Central memory CD4-positive, alpha-beta T cell (primary cell): ENCODE results near the gene DNASE1L1.

Source experiments
- DNase-seq: peaks from one replicate; pipeline ENCODE4 v3.0.0; 2022

DNASE1L1 gene

DNA sequence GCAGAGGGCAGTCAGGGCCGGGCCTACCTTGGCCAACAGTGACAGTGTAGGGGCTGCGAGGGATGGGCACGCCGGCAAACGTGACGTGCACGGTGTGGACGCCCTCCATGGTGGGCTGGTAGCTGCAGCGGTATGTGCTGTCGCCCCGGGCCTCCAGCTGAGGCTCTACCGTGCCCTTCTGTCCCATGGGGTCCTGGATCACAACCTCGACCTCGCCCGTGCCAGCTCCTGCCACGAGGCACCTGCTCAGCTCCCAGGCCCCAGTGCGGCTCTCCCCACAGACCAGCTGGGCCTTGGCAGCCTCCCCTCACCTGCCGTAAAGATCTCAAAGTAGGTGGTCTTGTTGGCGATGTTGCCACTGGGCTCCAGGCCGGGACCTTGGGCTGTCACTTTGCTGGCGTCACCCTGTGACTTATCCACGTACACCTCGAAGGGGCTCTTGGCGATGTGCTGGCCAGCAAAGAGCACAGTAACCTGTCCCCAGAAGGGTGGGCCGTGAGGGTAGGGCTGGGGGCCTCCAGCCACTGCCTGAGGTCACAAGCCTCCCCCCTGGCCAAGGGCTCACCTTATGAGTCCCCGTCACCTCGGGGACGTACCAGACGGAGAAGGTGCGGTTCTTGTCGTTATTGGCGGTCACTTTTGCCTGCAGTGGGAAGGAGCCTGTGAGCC lies 42.9 kb downstream of the DNASE1L1 start:
- DNase-seq: no peak

DNA sequence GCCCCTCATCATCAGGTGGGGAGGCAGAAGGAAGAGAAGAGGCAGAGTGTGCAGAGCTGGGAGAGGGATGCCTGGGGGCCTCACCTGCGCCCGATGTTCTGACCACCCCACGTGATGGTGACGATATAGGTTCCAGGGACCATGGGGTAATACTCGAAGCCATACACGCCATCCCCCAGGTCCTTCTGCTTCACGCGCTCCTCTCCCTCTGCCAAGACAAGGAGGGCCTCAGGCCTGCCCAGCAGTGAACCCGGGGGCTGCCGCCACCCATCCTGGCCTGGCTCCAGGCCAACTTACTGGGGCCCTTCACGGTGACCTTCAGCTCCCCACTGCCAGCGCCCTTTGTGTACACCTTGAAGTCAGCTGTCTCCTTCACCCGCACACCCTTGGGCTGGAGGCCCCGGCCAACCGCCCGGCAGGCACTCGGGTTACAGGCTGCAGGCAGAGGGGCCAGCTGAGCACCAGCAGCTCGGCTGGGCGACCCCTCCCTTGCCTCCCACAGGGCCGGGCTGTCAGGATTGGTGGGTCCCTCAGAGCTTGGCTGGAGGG lies 43.9 kb downstream of the DNASE1L1 start:
- DNase-seq: no peak

DNA sequence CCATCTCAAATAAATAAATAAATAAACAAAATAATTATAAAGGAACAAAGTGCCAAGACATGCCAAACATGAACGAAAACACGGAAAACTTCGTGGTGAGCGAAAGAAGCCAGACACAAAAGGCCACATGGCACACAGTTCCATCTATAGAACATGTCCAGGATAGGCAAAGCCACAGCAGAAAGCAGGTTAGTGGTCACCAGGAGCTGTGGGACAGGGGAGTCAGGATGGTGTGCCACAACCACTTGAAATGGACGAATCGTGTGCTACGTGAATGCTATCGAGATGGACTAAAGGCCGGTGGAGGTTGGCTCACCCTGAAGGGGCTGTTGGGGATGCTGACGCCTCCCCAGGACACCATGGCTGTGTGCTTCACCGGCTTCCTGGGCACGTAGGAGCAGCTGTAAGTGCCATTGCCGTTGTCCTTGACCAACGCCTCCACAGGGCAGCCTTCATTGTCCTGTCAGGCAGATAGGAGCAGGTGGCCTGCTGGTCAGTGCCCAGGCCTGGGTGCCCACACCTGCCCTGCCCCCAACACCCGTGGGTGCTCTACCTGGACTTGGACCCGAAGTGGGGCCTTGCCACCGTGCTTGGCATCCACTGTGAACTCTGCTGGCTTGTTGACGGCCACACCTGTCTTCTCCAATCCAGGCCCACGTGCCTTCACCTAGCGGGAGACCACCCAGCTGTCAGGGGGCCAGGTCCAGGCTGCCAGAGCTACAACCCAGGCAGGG lies 45.2 kb downstream of the DNASE1L1 start:
- no peak for DNase-seq

DNA sequence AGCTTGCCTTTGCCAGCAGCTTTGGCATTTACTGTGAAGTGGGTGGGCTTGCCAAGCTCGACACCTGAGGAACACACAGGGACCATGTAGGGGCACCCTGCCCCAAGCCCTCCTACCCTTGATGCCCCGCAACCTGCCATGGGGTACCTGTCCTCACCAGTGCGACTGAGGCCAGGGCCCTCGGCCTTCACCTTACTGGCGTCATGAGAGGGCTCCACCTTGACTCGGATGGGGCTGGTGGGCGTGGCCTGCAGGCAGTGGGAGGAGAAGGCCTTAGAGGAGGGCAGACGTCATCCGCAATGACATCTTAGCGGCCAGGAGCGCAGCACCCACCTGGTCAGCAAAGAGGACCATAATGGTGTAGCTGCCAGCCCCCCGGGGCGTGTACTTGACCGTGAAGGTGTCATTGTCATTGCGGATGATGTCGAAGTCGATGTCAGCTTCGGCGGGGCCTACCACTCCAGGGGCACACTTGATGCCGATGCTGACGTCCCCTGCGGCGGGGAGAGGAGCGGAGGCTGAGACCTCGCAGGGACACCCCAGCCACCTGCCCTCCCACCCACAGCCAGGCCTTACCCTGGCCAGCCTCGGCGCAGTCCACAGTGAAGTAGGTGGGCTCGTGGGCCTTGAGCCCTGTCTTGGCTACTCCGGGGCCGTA lies 46.8 kb downstream of the DNASE1L1 start:
- no peak for DNase-seq

DNA sequence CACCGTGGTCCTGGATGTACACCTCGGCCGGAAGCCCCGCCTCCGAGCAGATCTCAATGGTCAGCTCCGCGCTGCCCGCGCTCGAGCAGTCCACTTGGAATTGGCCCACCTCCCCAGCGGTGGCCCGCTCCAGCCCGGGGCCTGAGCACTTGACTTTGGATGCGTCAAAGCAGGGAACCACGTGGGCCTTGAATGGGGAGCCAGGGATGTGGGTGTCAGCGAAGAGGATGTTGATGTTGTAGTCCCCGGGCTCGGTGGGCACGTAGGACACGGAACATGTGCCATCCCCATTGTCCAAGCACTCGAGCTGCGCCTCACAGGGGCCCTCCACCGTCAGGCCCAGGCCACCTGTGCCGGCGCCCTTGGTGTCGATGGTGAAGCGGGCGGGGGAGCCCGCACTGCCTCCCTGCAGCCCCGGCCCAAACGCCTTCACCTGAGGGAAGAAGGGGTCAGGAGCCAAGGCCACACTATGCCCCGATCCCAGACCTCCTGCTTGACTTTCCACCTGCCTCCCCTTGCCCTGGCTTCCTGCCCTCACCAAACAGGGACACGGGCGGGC lies 48.8 kb downstream of the DNASE1L1 start:
- DNase-seq: no peak

DNA sequence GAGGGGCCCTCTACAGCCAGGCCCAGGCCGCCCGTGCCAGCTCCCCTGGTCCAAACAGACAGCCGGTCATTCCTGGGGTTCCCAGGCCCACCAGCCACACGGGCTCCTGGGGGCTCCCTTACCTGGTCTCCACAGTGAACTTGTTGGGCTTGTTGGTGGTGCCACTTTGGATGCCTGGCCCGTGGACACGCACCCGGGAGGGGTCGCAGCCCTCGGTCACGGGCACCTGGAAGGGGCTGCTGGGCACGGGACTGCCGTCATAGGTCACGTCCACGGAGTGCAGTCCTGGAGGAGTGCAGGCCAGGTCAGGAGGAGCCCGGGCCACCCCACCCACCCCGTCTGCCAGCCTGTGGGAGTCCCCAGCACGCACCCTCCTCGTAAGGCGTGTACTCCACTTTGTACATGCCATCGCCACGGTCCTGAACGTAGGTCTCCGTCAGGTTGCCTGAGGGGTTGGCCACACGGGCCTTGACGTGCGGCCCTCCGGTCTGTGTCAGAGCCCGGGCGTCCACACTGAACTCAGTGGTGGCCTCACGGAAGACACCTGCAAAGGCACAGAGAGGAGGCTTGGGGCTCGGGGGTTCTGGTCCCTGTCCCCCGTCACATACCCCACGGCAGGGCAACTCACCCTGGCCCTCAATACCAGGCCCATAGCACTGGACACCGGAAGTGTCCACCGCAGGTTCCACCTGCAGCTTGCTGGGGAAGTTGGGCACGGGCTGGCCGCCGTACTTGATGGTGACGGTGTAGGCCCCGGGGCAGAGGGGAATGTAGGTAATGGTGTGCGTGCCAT lies 49.5 kb downstream of the DNASE1L1 start:
- DNase-seq: no peak

DNA sequence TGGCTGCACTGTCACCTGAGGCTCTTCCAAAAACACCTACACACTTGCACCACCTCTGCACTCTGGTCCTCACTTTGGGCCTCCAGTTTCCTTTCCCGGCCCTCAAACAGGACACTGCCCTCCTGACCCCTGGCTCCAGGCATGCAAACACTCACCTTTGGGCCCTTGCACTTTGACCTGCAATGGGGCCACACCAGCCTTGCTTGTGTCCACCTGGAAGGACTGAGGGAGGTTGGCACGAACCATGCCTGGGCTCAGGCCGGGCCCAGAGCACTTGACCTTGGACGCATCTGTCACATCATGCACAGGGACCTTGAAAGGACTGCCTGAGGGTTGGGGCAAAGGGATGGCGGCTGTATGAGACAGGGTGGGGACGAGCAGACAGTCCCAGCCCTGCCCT lies 50.2 kb downstream of the DNASE1L1 start:
- DNase-seq: no peak

DNA sequence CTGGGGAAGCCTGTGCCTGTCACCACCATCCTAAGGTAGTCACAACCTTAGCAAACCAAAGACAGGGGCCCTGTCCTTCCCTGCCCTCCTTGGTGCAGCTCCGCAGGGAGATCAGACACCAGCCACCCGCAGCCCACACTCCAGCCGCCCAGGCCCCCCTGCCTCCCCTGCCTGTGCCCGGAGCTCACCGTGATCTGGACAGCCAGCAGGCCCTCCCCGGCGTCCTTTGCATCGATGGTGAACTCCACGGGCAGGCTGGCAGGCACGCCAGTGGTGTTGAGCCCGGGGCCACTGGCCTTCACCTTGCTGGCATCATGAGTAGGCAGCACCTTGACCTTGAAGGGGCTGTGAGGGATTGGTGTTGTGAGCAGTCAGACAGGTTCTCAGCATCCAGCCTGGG lies 51.0 kb downstream of the DNASE1L1 start:
- no peak for DNase-seq

DNA sequence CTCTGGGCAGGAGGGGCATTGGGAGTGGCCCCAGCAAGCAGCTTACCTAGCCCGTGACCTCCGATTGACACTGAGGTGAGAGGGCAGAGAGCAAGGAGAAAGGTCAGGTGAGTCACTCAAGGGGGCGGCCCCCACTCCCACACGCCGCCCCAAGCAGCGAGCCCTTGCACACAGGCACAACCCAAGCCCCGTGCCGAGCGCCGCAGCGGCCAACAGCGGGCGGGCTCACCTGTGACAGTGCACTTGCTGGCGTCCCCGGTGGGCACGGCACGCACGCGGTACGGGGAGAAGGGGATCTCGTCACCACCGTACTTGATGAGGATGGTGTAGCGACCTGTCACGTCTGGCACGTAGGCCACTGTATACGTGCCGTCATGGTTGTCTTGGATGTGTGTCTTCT lies 51.8 kb downstream of the DNASE1L1 start:
- DNase-seq: no peak

DNA sequence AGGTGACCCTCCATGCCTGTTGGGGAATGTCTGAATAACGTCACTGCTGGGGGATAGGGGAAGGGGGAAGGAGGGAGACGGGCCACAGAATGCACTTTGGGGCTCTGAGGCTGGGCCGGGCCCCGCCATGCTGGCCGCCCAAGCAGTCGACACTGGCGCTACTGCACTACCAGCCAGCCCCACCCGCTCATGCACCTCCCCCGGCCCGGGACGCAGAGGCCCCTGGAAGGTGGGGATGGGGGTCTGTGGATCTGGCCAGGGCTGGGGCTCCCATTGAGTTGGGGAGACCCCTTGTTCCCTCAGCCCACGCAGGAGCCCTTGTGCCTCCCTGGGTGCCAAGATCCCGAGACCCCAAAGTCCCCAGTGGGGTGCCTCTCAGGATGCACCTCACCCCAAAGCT lies 52.5 kb downstream of the DNASE1L1 start:
- no peak for DNase-seq

DNA sequence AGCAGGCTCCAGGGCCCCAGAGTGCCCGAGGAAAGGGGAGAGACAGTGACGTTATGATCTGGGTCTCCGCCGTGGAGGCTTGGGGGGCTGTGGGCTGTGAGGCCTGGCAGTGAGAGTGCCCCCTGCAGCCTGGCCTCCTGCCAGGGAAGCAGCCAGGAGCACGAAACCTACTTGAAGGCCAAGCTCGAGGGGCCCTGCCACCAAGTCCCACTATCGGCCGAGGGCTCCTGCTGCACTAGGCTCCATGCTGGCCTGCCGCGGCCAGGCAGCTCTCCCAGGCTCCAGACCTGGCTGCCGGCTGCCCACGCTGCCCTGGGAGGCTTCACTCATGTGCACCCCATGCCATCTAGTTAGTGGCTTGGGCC lies 53.3 kb downstream of the DNASE1L1 start:
- no peak for DNase-seq

DNA sequence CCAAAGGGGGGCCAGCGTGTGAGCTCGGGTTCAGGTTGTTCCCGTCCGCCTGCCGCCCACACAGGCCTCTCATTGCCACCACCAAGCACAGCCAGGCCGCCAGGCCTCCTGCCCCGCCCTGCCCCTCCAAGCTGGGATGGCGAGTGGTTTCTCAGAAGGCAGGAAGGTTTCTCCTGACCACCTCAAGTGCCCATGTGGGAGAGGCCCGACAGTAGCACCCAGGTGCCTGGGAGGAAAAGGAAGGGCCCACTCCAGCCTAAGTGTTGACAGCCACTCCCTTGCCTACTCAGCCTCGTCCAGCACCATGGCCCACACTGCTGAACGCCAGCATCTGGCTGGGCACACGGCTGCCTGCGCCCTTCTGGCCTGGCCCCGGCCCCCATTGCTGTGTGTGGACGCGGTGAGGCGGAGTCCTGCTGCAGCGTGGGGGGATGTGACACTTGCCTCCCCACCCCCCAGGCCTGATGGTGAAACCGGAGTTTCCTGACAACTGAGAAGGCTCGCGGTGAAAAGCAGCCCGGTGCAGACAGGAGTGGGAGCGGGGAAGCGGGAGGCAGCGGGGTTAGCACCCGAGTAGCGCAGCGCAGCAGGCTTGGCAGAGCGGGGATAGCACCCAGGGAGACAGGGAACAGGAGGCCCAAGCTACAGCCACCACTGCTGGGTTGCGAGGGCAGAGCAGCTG lies 53.8 kb downstream of the DNASE1L1 start:
- no peak for DNase-seq

DNA sequence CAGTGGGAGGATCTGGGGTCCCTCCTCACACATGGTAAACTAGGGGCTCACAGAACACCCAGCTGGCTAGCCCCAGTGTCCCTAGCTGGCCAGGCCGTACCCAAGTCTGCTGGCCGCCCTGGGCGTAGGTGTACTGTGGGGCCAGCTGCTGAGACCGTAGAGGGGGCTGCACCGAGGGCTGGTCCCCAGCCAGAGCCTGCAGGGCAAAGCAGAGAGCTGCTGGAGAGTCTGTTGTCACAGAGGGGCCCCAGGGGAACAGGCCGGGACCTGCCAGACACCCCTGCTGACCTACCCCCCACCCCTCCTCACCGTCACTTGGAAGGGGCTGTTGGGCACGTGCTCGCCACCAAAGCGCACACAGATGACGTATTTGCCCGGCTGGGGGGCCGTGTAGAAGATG lies 54.5 kb downstream of the DNASE1L1 start:
- DNase-seq: no peak

DNA sequence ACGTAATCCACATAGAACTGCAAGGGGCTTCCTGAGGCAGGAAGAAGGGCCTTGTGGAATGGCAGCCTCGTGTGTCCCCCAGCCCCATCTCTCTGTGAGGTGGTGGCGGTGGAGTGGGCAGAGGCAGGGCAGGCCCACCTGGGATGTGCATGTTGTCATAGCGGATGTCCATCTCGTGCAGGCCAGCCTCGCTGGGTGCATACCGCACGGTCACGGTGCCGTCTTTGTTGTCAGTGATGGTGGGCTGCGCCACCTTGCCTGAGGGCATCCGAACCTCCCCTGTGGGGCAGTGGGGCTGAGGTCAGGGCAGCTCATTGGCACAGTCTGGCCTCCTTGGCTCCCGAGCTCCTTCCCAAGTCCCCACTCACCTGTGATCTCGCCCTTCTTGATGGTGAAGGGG lies 55.0 kb downstream of the DNASE1L1 start:
- no peak for DNase-seq

DNA sequence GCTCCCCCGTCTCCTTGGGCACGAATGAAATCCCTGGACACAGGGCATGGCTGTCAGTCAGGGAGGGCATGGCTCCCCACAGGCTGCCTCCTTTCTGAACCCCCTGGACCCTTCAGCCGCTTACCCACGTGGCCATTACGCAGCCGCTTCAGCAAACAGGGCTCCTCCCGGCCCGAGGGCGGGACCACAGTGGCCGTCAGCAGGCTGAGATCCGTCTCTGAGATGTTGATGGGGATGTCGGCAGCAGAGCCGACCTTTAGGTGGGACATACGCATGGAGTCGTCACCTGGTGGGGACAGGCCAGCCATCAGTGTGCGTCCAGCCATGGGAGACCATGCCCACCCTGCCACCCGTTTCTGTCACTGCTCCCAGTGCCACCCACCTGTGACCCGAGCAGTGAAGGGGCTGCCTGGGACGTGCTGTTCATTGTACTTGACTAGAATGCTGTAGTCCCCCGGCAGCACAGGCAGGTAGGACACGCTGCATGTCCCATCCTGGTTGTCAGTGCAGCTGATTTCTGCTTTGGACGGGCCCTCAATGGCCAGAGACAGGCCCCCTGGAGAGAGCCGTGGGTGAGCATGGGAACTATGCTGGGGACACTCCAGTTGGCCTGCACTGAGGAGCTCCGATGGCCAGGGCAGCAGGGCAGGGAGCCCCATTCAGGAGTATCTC lies 55.7 kb downstream of the DNASE1L1 start:
- DNase-seq: no peak

DNA sequence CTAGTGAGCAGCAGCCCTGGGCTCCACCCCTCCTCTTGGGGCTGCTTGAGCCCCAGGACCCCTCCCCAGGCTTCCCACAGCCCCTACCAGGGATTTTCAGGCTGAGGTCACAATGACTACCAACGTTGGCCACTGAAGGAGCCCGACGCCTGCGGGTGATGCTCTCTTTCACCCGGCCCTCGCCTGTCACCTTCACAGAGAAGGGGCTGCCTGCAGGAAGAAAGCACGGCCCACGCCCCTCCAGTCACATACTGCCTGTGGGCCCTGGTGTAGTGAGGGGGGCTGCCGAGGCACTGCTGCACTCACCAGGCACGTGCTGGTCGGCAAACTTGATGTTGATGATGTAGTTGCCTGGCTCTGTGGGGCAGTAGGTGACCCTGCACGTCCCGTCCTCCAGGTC lies 56.6 kb downstream of the DNASE1L1 start:
- DNase-seq: no peak

DNA sequence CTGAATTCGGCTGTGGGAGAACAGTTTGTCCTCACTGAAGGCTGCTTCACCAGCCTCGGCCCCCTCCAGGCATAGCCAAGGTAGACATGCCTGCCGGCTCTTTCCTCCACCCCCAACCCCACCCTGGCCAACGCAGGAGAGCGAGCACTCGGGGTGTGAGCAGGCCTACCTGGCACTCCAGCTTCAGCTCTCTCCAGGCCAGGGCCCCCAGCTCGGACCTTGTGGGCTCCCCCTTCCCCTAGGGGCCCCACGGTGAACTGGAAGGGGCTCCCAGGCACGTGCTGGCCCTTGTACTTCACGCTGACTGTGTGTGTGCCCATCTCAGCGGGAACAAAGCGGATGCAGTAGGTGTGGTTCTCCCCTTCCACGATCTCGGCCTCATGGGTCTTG lies 57.0 kb downstream of the DNASE1L1 start:
- DNase-seq: no peak
